Neural progenitor cell (in vitro differentiated cells): Measurements from ENCODE around the gene LTBP1. TPM values are rescaled to one million over a fixed set of nuclear protein-coding genes. Genes with fewer than 3 reads are reported as not detected.
A peak's percentile ranks its signal among the peaks of the same experiment; 100 is the strongest.

Source experiments
- DNase-seq: peaks from one replicate; pipeline ENCODE4 v3.0.0-alpha.2; 2016; ENCODE audit warnings: low spot score
- H2AFZ ChIP-seq: fragments of 200-600 bp; sonication (generic); replicated peaks from 2 replicates; pipeline ENCODE4 v1.6.1; 2016; ENCODE audit warnings: antibody characterized with exemption
- H3F3A ChIP-seq: fragments of 200-600 bp; sonication (generic); 2 replicates; pipeline ENCODE4 v1.6.1; 2016; ENCODE audit warnings: antibody characterized with exemption, low read depth
- H3K27ac ChIP-seq: fragments of 200-600 bp; sonication (generic); 2 replicates; pipeline ENCODE4 v1.5.1; 2016; ENCODE audit warnings: mild to moderate bottlenecking
- H3K27me3 ChIP-seq: fragments of 200-600 bp; sonication (generic); 2 replicates; pipeline ENCODE4 v1.6.1; 2016; ENCODE audit warnings: mild to moderate bottlenecking, moderate library complexity
- H3K36me3 ChIP-seq: fragments of 200-600 bp; sonication (generic); 2 replicates; pipeline ENCODE4 v1.5.1; 2016
- H3K4me1 ChIP-seq: fragments of 200-600 bp; sonication (generic); 2 replicates; pipeline ENCODE4 v1.6.1; 2016; ENCODE audit warnings: mixed run types
- H3K4me2 ChIP-seq: fragments of 200-600 bp; sonication (generic); 2 replicates; pipeline ENCODE4 v1.6.1; 2016
- H3K4me3 ChIP-seq: fragments of 200-600 bp; sonication (generic); 2 replicates; pipeline ENCODE4 v1.5.1; 2016
- H3K79me2 ChIP-seq: fragments of 200-600 bp; sonication (generic); 2 replicates; pipeline ENCODE4 v1.6.1; 2016; ENCODE audit warnings: low read depth
- H3K9ac ChIP-seq: fragments of 200-600 bp; sonication (generic); 2 replicates; pipeline ENCODE4 v1.6.1; 2016
- H3K9me3 ChIP-seq: fragments of 200-600 bp; sonication (generic); 2 replicates; pipeline ENCODE4 v1.5.1; 2016; ENCODE audit warnings: low read depth
- H4K20me1 ChIP-seq: fragments of 200-600 bp; sonication (generic); 2 replicates; pipeline ENCODE4 v1.6.1; 2016; ENCODE audit warnings: low read depth
- H3K27ac Mint-ChIP-seq: 3 replicates; pipeline ENCODE4 v1.8.0; 2021; ENCODE audit warnings: mixed read lengths
- H3K27me3 Mint-ChIP-seq: 2 replicates; pipeline ENCODE4 v1.8.0; 2022; ENCODE audit warnings: low read depth, mild to moderate bottlenecking, inconsistent platforms, moderate library complexity, mixed read lengths; ENCODE audit not compliant: insufficient read depth
- H3K36me3 Mint-ChIP-seq: 3 replicates; pipeline ENCODE4 v1.8.0; 2021; ENCODE audit warnings: mixed read lengths
- H3K4me1 Mint-ChIP-seq: 3 replicates; pipeline ENCODE4 v1.8.0; 2021; ENCODE audit warnings: mixed read lengths
- H3K4me3 Mint-ChIP-seq: 3 replicates; pipeline ENCODE4 v1.8.0; 2021; ENCODE audit warnings: mild to moderate bottlenecking, moderate library complexity, mixed read lengths
- H3K9me3 Mint-ChIP-seq: 3 replicates; pipeline ENCODE4 v1.8.0; 2020; ENCODE audit warnings: mixed read lengths
- CTCF ChIP-seq: fragments of 200-600 bp; sonication (generic); IDR thresholded peaks from 2 replicates; pipeline ENCODE4 v1.5.1; 2017; ENCODE audit warnings: antibody characterized with exemption, mild to moderate bottlenecking
- EZH2 ChIP-seq: fragments of 200-600 bp; sonication (generic); IDR thresholded peaks from 2 replicates; pipeline ENCODE4 v1.6.1; 2017; ENCODE audit warnings: antibody characterized with exemption, mild to moderate bottlenecking, moderate library complexity
- EZH2phosphoT487 ChIP-seq: fragments of 200-600 bp; sonication (generic); IDR thresholded peaks from 2 replicates; pipeline ENCODE4 v1.6.1; 2017; ENCODE audit warnings: antibody characterized with exemption
- total RNA-seq: library from RNA; depleted of rRNA; stranded (reverse); fragments of >200 nt; gene quantifications from 2 replicates; pipeline ENCODE4 v1.2.3, GENCODE V29; 2015; ENCODE audit warnings: low replicate concordance

Gene LTBP1
- total RNA-seq, 1 donor from 2014 or later, result 50.5 TPM

GRCh38 chr2:33209976-33210375 lies 263.2 kb downstream of the LTBP1 start:
- Histone ChIP-seq H3K9ac (no peak overlapping the region), H3K27me3 (no peaks in the 10 kb centered on the region), H3K4me3 (no peak overlapping the region), H4K20me1 (no peaks in the 10 kb centered on the region), H3F3A (no peaks in the 10 kb centered on the region), H3K79me2 (no peaks in the 10 kb centered on the region), H3K36me3 (no peaks in the 10 kb centered on the region), H3K4me2 (no peak overlapping the region), H3K4me1 (no peaks in the 10 kb centered on the region), H3K9me3 (no peaks in the 10 kb centered on the region), H2AFZ (no peak overlapping the region), H3K27ac (no peak overlapping the region)
- TF ChIP-seq EZH2phosphoT487, result no peak
- Mint-ChIP-seq H3K36me3 (peaks cover 2% of the 10 kb centered on the region), H3K4me1 (peaks cover 4% of the 10 kb centered on the region), H3K27me3 (no peaks in the 10 kb centered on the region), H3K9me3 (no peaks in the 10 kb centered on the region), H3K27ac (no peak overlapping the region), H3K4me3 (no peak overlapping the region)
- no peak for DNase-seq

- Mint-ChIP-seq H3K4me1 (peaks cover 4% of the 10 kb centered on the region), H3K27ac (no peak overlapping the region), H3K27me3 (no peaks in the 10 kb centered on the region), H3K9me3 (no peaks in the 10 kb centered on the region), H3K4me3 (no peak overlapping the region), H3K36me3 (peaks cover 2% of the 10 kb centered on the region)
- H3K27ac ChIP-seq, result no peak overlapping the region
- H3K4me1 ChIP-seq, result no peaks in the 10 kb centered on the region
- no peak overlapping the region for H3K4me2 ChIP-seq
- no peak overlapping the region for H3K9ac ChIP-seq
- no peaks in the 10 kb centered on the region for H3F3A ChIP-seq
- no peaks in the 10 kb centered on the region for H4K20me1 ChIP-seq
- H3K79me2 ChIP-seq, result no peaks in the 10 kb centered on the region
- peak; percentile 2 for DNase-seq
- H2AFZ ChIP-seq, result no peak overlapping the region
- H3K27me3 ChIP-seq, result no peaks in the 10 kb centered on the region
- no peaks in the 10 kb centered on the region for H3K36me3 ChIP-seq
- H3K9me3 ChIP-seq, result no peaks in the 10 kb centered on the region
- no peak overlapping the region for H3K4me3 ChIP-seq
- TF ChIP-seq EZH2 (no peak), EZH2phosphoT487 (no peak), CTCF (no peak)
Observed at GRCh38 chr2:33210626-33211025, 263.9 kb downstream of the LTBP1 start.

- Histone ChIP-seq H3K4me1 (no peaks in the 10 kb centered on the region), H3K4me2 (no peak overlapping the region)
Observed at GRCh38 chr2:33212151-33212550, 265.4 kb downstream of the LTBP1 start.

More at GRCh38 chr2:33212151-33212550, 265.4 kb downstream of the LTBP1 start:
- Histone ChIP-seq H3K27ac (no peak overlapping the region), H3K36me3 (no peaks in the 10 kb centered on the region), H3K9me3 (no peaks in the 10 kb centered on the region), H3K4me3 (no peak overlapping the region), H3K9ac (no peak overlapping the region), H4K20me1 (no peaks in the 10 kb centered on the region), H3K27me3 (no peaks in the 10 kb centered on the region), H2AFZ (no peak overlapping the region), H3K79me2 (no peaks in the 10 kb centered on the region), H3F3A (no peaks in the 10 kb centered on the region)
- Mint-ChIP-seq H3K27ac (no peak overlapping the region), H3K4me1 (peaks cover 4% of the 10 kb centered on the region), H3K27me3 (no peaks in the 10 kb centered on the region), H3K36me3 (peaks cover 2% of the 10 kb centered on the region), H3K4me3 (no peak overlapping the region), H3K9me3 (no peaks in the 10 kb centered on the region)
- no peak for DNase-seq
- TF ChIP-seq EZH2phosphoT487, result no peak
- no peak for TF ChIP-seq EZH2
- TF ChIP-seq CTCF, result no peak
